GM18870 (cell line): Measurements from ENCODE around the gene MBNL2.

Experiments used
- ATAC-seq: cut with Tn5 transposase; IDR thresholded peaks from one replicate; pipeline ENCODE4 v1.9.1; 2021; ENCODE audit warnings: moderate library complexity; ENCODE audit not compliant: unreplicated experiment

The MBNL2 gene

DNA sequence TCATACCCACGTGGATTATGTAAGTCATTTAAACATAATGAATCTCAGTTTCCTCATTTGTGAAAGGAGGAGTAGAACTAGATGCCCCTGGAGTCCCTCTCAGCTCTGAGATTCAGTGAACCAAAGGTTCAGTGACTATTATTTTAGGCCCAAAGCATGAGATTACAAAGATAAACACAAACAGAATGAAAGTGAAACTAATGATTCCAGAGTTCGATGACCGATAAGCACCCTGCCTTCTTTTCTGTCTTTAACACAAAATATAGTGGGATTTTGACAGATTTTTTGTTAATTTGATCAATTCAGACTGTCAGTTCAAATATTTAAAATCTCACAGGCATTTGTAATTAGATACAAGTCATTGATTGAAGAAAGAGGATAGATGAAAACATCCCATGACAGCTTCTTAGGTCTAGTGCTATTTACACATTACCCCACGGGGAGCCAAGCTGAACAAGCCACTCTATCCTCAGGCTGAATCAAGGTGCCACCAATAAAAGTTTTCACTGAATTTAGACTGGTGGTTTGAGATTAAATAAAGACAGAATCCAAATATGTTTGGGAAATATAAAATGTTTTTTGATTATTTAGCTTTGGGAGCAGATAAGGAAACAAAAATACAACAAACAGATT is 147.2 kb downstream of the MBNL2 start:
- peak; percentile 57 for ATAC-seq

- no peak for ATAC-seq
Observed at GRCh38 chr13:97371486-97372109, 149.5 kb downstream of the MBNL2 start.

DNA sequence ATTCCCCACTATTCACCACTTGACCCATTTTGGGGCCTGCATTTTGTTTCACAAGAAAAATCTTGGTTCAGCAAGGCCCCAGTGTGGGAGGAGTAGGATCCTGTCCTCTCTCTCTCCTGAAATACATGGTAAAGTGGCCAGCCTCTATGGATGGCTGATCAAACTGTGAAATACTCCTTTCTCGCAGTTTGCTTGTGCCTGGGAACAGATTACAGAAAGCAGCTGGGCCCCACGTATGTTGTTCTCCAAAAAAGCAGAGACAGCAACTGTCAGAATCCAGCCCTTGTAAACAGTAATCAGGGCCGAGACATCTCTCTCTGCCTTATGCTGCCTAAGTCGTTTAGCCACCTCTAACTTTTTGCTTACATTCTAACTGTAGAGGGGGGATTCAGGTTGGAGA is 150.8 kb downstream of the MBNL2 start:
- ATAC-seq, result no peak

- no peak for ATAC-seq
Observed at GRCh38 chr13:97373787-97374186, 151.7 kb downstream of the MBNL2 start.

DNA sequence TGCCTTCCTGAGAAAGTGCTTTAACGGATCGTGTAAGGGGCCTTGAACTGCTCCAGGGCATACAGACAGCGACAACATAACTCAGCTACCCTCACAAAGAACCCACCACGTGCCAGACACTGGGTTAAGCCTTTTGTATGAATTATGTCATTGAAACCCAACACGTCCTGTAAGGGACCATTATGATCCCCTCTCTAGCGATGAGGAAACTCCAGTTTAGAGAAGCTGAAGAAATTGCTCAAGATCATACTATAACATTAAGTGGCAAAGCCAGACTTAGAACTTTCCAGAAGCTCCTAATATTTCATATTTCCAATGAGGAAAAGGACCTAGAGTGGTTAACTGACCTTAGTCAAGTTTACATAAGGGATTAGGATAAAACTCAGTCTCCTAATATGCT is 154.8 kb downstream of the MBNL2 start:
- no peak for ATAC-seq

DNA sequence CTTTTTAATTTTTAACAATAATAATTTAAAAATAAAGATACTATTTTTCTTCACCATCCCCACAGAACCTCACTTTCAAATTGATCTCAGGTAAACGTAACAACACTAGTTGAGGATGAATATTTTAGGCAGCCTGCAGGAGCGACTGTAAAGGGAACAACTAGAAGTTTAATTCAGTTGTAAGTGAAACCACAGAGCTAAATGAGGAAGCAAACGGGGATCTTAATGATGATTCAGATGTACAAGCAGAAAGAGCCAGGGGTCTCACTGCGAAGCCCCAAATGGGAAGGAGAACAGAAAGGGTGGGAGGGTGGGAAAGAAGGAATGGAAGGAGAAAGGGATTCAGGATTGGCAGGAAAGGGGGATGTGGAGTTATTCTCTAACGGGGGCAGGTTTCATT is 157.3 kb downstream of the MBNL2 start:
- ATAC-seq, result no peak

GRCh38 chr13:97380696-97381095 is 158.6 kb downstream of the MBNL2 start:
- ATAC-seq, result no peak

DNA sequence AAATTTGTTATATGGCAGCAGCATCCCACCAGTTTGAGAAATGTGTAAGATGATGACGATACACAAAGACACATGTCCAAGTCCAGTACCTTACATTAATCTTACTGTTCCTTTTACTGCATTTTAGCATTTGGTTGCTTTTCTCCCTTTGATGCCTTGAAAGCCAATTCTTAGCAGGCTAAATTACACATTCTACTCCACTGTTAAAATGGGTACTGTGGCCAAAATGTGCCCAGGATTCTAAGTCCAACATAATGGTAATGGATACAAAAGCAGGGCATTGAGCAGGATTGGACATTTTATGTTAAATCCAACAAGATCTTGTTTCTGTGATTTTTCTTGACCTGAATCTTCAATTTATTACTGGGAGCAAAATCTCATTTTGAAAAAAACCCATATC is 159.1 kb downstream of the MBNL2 start:
- no peak for ATAC-seq

DNA sequence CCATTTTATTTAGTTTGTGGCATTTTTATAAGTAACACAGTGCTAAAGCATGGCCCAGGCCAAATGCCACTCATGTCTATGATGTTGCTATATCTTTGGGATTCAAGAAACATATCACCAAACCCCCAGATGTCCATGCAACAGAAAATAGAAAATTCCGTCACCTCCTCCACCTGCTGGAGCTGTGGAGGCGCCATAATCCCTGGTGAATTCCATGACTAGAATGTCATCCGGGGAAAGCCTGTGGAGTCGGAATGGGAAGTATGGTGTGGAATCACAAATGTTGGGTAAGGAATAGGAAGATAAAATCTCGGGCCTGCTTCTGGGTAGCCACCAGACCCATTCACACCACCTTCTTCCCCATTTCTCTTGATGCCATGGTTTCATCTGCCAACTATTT is 160.1 kb downstream of the MBNL2 start:
- ATAC-seq, result no peak

DNA sequence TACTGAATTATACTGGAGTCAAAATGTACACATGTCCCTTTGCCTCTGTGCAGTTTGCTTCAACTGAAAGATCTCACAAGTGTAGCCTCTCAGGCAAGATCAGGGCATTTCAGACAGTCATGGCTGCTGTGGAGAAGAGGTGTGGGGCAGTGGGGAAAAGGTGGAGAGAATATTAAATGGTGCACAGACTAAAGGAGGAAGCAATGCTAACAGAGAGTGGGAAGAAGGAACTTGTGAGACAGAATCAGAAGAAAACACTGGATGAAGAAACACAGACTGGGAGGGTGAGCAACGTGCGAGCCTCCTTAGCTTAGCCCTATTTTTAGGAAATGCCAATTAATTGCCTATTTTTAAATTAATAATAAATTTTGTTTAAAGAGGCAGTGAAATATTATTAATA is 162.2 kb downstream of the MBNL2 start:
- ATAC-seq, result no peak

DNA sequence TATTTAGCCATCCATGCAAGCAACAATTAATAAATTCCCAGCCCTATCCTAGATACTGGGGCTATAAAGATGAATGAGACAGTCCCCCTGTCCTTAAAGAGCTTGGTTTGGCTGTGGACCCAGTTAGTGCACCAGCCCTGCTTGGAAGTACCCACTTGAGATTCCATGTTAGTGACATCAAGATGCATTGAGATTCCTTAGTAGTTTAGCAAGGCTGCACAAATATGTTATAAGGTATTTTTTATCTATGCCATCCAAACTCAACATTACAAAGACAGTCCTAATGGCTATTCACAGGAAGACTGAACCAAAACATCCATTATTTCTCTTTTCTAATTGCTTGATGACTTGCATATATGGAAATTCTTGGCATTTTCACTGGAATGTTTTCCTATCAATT is 163.0 kb downstream of the MBNL2 start:
- no peak for ATAC-seq

GRCh38 chr13:97385854-97386253 is 163.7 kb downstream of the MBNL2 start:
- ATAC-seq, result no peak

- no peak for ATAC-seq
Observed at GRCh38 chr13:97386801-97387484, 164.8 kb downstream of the MBNL2 start.

- ATAC-seq, result no peak
Observed at GRCh38 chr13:97387485-97387839, 165.3 kb downstream of the MBNL2 start.

DNA sequence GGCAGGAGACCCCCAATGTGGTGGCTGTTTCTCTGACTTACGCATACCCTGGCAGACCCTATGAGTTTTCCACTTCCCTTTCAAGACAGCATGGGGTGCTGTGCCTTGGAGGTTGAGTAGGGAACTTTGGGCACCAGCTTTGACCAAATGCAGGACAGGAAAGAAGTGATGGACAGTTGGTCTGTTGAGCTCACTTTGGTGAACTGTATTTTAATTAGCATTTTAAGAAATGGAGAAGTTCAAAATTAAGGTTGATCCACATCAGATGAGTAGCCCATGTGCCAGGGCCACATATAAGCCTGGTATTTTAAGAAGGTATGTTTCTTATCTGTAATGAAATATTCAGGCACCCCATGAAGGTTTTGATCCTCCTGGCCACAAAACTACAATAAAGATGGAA is 165.8 kb downstream of the MBNL2 start:
- no peak for ATAC-seq

DNA sequence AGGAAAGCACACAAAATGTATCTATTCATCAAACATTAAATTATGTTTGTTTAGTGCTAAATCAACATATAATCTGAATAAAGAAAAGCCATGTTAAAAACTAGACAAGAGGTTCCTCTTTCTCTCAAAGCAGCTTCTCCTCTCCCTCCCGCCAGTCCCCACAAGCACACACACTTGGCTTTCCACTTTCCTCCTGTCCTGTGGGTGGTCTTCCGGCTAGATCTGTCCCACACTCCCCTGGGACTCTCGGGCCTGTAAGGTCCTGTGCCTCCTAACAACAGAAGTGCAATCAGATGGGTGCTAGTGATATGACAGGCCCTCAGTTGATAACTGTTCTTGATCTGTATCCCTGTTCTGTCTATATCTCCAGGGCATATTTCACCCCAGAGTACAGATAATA is 166.2 kb downstream of the MBNL2 start:
- ATAC-seq, result no peak

GRCh38 chr13:97390941-97391600 is 168.9 kb downstream of the MBNL2 start:
- ATAC-seq, result no peak

DNA sequence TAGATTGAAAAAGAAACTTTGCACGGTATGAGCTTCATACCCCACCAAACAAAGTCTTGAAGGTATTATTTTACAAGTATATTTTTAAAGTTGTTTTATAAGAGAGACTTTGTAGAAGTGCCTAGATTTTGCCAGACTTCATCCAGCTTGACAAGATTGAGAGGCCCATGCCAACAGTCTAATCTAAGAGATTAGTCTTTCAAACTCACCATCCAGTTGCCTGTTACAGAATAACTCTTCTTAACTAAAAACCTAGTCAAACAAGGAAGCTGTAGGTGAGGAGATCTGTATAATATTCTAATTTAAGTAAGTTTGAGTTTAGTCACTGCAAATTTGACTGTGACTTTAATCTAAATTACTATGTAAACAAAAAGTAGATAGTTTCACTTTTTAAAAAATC is 169.9 kb downstream of the MBNL2 start:
- ATAC-seq, result no peak

DNA sequence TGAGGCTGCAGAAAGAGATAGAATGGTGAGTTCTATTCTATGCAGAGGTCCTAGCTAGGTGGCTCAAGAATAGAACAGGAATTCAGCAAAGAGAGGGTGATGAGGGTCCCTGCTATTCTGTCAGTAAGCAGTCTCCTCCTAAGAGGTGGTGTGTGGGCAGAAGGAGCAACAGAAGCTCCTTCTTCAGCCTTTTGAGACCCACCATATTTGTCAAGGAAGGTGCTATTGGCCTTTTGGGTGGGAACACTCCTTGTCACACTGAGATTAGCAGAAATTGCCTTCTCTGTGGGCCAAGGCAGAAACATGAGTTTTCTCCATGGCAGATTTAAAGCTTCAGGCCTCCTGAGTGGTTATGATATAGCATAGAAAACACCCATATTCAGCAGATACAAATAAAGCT is 172.4 kb downstream of the MBNL2 start:
- no peak for ATAC-seq

- ATAC-seq, result no peak
Observed at GRCh38 chr13:97395447-97396136, 173.5 kb downstream of the MBNL2 start.

- no peak for ATAC-seq
Observed at GRCh38 chr13:97397267-97397666, 175.1 kb downstream of the MBNL2 start.
